ENCODE results near the gene NDN.

NDN gene

GRCh38 chr15:23646165-23647000 lies 40.7 kb downstream of the NDN start:
- Histone ChIP-seq H2BK15ac (ENCODE audit: low read depth, poor library complexity, severe bottlenecking) (no peak overlapping the region), H3K18ac (ENCODE audit: low read depth in 1 of 2, low read length in 2 of 2) (no peak overlapping the region), H3K79me1 (replicated peaks; ENCODE audit: low read length, poor library complexity, severe bottlenecking) (no peaks in the 10 kb centered on the region), H3K4me1 (ENCODE audit: control insufficient read depth, insufficient read depth, low read depth, low read length) (no peaks in the 10 kb centered on the region), H3K27me3 (ENCODE audit: control insufficient read depth in 1 of 2, insufficient read depth in 1 of 2, low read length in 2 of 2) (peaks cover 14 to 34% of the 10 kb centered on the region in 2 experiments), H3K14ac (ENCODE audit: low read length in 2 of 2) (no peak overlapping the region), H4K8ac (ENCODE audit: low read length) (no peak overlapping the region), H3K4me2 (ENCODE audit: low read length, poor library complexity, severe bottlenecking) (no peak overlapping the region), H3K27ac (ENCODE audit: low read length, poor library complexity, severe bottlenecking) (no peak overlapping the region), H3K9me3 (ENCODE audit: control insufficient read depth, low read length) (no peaks in the 10 kb centered on the region), H2AFZ (ENCODE audit: low read depth, low read length) (no peak overlapping the region), H2AK5ac (ENCODE audit: low read length, severe bottlenecking) (no peak overlapping the region), H3K9ac (ENCODE audit: low read length) (no peak overlapping the region), H2BK120ac (ENCODE audit: low read depth, low read length) (no peak overlapping the region), H2BK12ac (ENCODE audit: low read length in 2 of 2) (no peak overlapping the region), H3K36me3 (ENCODE audit: control insufficient read depth in 1 of 2, insufficient read depth in 2 of 2, low read depth in 1 of 2, low read length in 2 of 2) (no peaks in the 10 kb centered on the region), H4K91ac (ENCODE audit: low read length) (peak overlapping the region; percentile 9), H3K4ac (ENCODE audit: low read depth in 1 of 2, low read length in 2 of 2) (no peak overlapping the region), H3K4me3 (ENCODE audit: insufficient read depth in 1 of 2, low read depth in 1 of 2, low read length in 2 of 2) (no peak overlapping the region), H3K23ac (ENCODE audit: low read length in 2 of 2) (no peak overlapping the region), H2BK5ac (ENCODE audit: low read depth, low read length, poor library complexity, severe bottlenecking) (no peak overlapping the region)
- WGBS = 92% methylated on average over 50 of the region's 51 CpGs
- no peak for DNase-seq

DNA sequence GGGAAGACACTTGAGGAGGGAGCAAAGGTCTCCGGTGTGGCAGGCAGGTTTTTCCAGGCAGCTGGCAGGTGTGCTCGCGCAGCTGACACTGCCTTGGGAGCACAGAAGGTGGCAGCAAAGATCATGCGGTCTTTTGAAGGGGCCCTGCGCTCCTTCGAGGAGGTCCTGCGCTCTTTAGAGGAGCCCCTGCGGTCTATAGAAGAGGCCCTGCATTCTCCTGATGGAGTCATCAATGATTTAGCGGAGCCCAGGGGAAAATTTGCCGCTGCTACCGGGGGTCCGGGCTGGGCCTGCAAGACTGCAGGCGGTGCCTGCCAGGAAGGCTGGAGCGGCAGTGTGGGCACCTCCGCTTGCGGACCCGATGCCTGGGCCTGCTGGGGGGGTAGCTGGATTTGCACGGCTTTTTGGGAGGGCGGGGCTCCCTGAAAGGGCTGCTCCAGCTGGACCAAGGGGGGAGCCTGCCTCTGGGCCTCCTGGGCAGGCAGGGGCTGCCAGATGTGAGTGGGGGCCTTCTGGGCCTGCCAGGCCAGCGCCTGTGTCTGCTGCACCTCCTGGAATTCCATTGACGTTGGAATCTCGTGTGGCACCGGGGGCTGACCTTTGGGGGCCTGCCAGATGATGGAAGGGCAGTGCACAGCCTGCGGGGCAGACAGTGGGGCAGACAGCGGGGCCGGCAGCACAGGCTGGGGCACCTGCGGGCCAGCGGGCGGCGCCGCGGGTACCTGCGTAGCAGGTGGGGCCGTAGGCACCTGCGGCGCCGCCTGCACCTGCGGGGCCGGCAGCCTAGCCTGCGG lies 41.5 kb downstream of the NDN start:
- Histone ChIP-seq H3K4me3 (ENCODE audit: insufficient read depth in 1 of 2, low read depth in 1 of 2, low read length in 2 of 2) (no peak overlapping the region), H2AK5ac (ENCODE audit: low read length, severe bottlenecking) (no peak overlapping the region), H3K4me2 (ENCODE audit: low read length, poor library complexity, severe bottlenecking) (no peak overlapping the region), H2BK12ac (ENCODE audit: low read length in 2 of 2) (no peak overlapping the region), H2BK120ac (ENCODE audit: low read depth, low read length) (no peak overlapping the region), H3K79me1 (replicated peaks; ENCODE audit: low read length, poor library complexity, severe bottlenecking) (no peaks in the 10 kb centered on the region), H4K91ac (ENCODE audit: low read length) (no peak overlapping the region), H3K27ac (ENCODE audit: low read length, poor library complexity, severe bottlenecking) (no peak overlapping the region), H3K27me3 (ENCODE audit: control insufficient read depth in 1 of 2, insufficient read depth in 1 of 2, low read length in 2 of 2) (peaks cover 14 to 29% of the 10 kb centered on the region in 2 experiments), H3K14ac (ENCODE audit: low read length in 2 of 2) (no peak overlapping the region), H3K23ac (ENCODE audit: low read length in 2 of 2) (no peak overlapping the region), H3K18ac (ENCODE audit: low read depth in 1 of 2, low read length in 2 of 2) (no peak overlapping the region), H2AFZ (ENCODE audit: low read depth, low read length) (no peak overlapping the region), H2BK5ac (ENCODE audit: low read depth, low read length, poor library complexity, severe bottlenecking) (no peak overlapping the region), H3K9me3 (ENCODE audit: control insufficient read depth, low read length) (no peaks in the 10 kb centered on the region), H3K4me1 (ENCODE audit: control insufficient read depth, insufficient read depth, low read depth, low read length) (no peaks in the 10 kb centered on the region), H3K36me3 (ENCODE audit: control insufficient read depth in 1 of 2, insufficient read depth in 2 of 2, low read depth in 1 of 2, low read length in 2 of 2) (no peaks in the 10 kb centered on the region), H3K4ac (ENCODE audit: low read depth in 1 of 2, low read length in 2 of 2) (no peak overlapping the region), H3K9ac (ENCODE audit: low read length) (no peak overlapping the region), H4K8ac (ENCODE audit: low read length) (no peak overlapping the region), H2BK15ac (ENCODE audit: low read depth, poor library complexity, severe bottlenecking) (no peak overlapping the region)
- DNase-seq = no peak
- 86% methylated on average over 40 of the region's 40 CpGs for WGBS

GRCh38 chr15:23644829-23645228 lies 42.3 kb downstream of the NDN start:
- WGBS = 89% methylated on average over 13 of the region's 13 CpGs
- Histone ChIP-seq H3K9ac (ENCODE audit: low read length) (no peak overlapping the region), H3K4me3 (ENCODE audit: insufficient read depth in 1 of 2, low read depth in 1 of 2, low read length in 2 of 2) (no peak overlapping the region), H2BK15ac (ENCODE audit: low read depth, poor library complexity, severe bottlenecking) (no peak overlapping the region), H3K18ac (ENCODE audit: low read depth in 1 of 2, low read length in 2 of 2) (no peak overlapping the region), H3K27ac (ENCODE audit: low read length, poor library complexity, severe bottlenecking) (no peak overlapping the region), H3K79me1 (replicated peaks; ENCODE audit: low read length, poor library complexity, severe bottlenecking) (no peaks in the 10 kb centered on the region), H4K91ac (ENCODE audit: low read length) (no peak overlapping the region), H2BK12ac (ENCODE audit: low read length in 2 of 2) (no peak overlapping the region), H4K8ac (ENCODE audit: low read length) (no peak overlapping the region), H3K23ac (ENCODE audit: low read length in 2 of 2) (no peak overlapping the region), H2AK5ac (ENCODE audit: low read length, severe bottlenecking) (no peak overlapping the region), H3K4me1 (ENCODE audit: control insufficient read depth, insufficient read depth, low read depth, low read length) (no peaks in the 10 kb centered on the region), H3K14ac (ENCODE audit: low read length in 2 of 2) (no peak overlapping the region), H3K36me3 (ENCODE audit: control insufficient read depth in 1 of 2, insufficient read depth in 2 of 2, low read depth in 1 of 2, low read length in 2 of 2) (no peaks in the 10 kb centered on the region), H3K9me3 (ENCODE audit: control insufficient read depth, low read length) (no peaks in the 10 kb centered on the region), H2BK5ac (ENCODE audit: low read depth, low read length, poor library complexity, severe bottlenecking) (no peak overlapping the region), H2AFZ (ENCODE audit: low read depth, low read length) (no peak overlapping the region), H3K4me2 (ENCODE audit: low read length, poor library complexity, severe bottlenecking) (no peak overlapping the region), H2BK120ac (ENCODE audit: low read depth, low read length) (no peak overlapping the region), H3K27me3 (ENCODE audit: control insufficient read depth in 1 of 2, insufficient read depth in 1 of 2, low read length in 2 of 2) (peaks cover 14 to 25% of the 10 kb centered on the region in 2 experiments), H3K4ac (ENCODE audit: low read depth in 1 of 2, low read length in 2 of 2) (no peak overlapping the region)
- DNase-seq = no peak

DNA sequence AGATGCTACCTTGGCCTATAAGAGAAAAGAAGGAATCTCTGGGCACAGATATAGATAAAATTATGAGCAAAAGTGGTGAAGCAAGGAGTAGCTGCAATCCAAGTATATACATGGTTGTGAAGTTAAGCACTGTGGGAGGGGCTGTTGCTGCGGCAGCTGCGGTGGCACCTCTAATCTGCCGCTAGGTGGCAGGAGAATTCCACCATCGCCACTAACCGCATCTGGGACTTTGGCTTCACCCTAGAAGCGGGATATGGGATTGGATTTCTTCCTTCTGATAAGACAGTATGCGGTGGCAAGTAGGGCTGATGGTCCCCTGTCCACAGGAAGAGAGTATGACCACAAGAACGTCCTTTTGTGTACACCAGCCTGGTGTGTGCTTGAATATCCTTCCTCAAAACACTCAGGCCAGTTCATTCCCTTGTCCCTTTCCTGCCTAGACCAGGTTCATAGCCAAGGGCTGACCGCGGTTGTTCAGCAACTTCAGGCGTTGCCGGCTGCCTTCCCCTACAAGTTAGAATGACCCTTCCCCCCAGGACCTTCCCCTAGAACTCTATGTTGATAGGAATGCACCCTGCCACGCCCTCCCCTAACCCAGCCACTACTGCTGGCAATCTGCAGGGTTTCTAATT lies 44.6 kb downstream of the NDN start:
- Histone ChIP-seq H3K14ac (ENCODE audit: low read length in 2 of 2) (no peak overlapping the region), H3K18ac (ENCODE audit: low read depth in 1 of 2, low read length in 2 of 2) (no peak overlapping the region), H3K23ac (ENCODE audit: low read length in 2 of 2) (no peak overlapping the region), H3K4me1 (ENCODE audit: control insufficient read depth, insufficient read depth, low read depth, low read length) (no peaks in the 10 kb centered on the region), H2BK15ac (ENCODE audit: low read depth, poor library complexity, severe bottlenecking) (no peak overlapping the region), H3K4me2 (ENCODE audit: low read length, poor library complexity, severe bottlenecking) (no peak overlapping the region), H4K8ac (ENCODE audit: low read length) (no peak overlapping the region), H3K4me3 (ENCODE audit: insufficient read depth in 1 of 2, low read depth in 1 of 2, low read length in 2 of 2) (no peak overlapping the region), H3K4ac (ENCODE audit: low read depth in 1 of 2, low read length in 2 of 2) (no peak overlapping the region), H4K91ac (ENCODE audit: low read length) (no peak overlapping the region), H2BK5ac (ENCODE audit: low read depth, low read length, poor library complexity, severe bottlenecking) (no peak overlapping the region), H3K9me3 (ENCODE audit: control insufficient read depth, low read length) (no peaks in the 10 kb centered on the region), H3K27ac (ENCODE audit: low read length, poor library complexity, severe bottlenecking) (no peak overlapping the region), H3K79me1 (replicated peaks; ENCODE audit: low read length, poor library complexity, severe bottlenecking) (no peaks in the 10 kb centered on the region), H3K9ac (ENCODE audit: low read length) (no peak overlapping the region), H2BK12ac (ENCODE audit: low read length in 2 of 2) (no peak overlapping the region), H2BK120ac (ENCODE audit: low read depth, low read length) (no peak overlapping the region), H3K27me3 (ENCODE audit: control insufficient read depth in 1 of 2, insufficient read depth in 1 of 2, low read length in 2 of 2) (peaks cover 6 to 22% of the 10 kb centered on the region in 2 experiments), H2AFZ (ENCODE audit: low read depth, low read length) (no peak overlapping the region), H3K36me3 (ENCODE audit: control insufficient read depth in 1 of 2, insufficient read depth in 2 of 2, low read depth in 1 of 2, low read length in 2 of 2) (no peaks in the 10 kb centered on the region), H2AK5ac (ENCODE audit: low read length, severe bottlenecking) (no peak overlapping the region)
- peak; percentile 53 for DNase-seq
- 41% methylated on average over 13 of the region's 13 CpGs for WGBS

Measured in mesenchymal stem cell (in vitro differentiated cells and primary cell).